ENCODE measurements around the gene TNP2.

Gene TNP2

GRCh38 chr16:11255737-11256660 is 13.1 kb downstream of the TNP2 start, which contains the start of gene SOCS1:
Gene SOCS1 (minus strand): TSS chr16:11256204. CDS start chr16:11255478, 726 bp downstream.
- DNase-seq, result peak; percentile 74

GRCh38 chr16:11254913-11255736 is 14.0 kb downstream of the TNP2 start:
- DNase-seq, result no peak

GRCh38 chr16:11253995-11254912 is 14.9 kb downstream of the TNP2 start:
- no peak for DNase-seq

- DNase-seq, result no peak
Measured at GRCh38 chr16:11253009-11253994, 15.8 kb downstream of the TNP2 start.

- DNase-seq, result no peak
Measured at GRCh38 chr16:11252482-11252931, 16.6 kb downstream of the TNP2 start.

- peak; percentile 74 for DNase-seq
Measured at GRCh38 chr16:11251525-11252481, 17.3 kb downstream of the TNP2 start.

- DNase-seq, result no peak
Measured at GRCh38 chr16:11250786-11251524, 18.2 kb downstream of the TNP2 start.

- no peak for DNase-seq
Measured at GRCh38 chr16:11250091-11250785, 18.9 kb downstream of the TNP2 start.

- DNase-seq, result no peak
Measured at GRCh38 chr16:11249233-11250061, 19.7 kb downstream of the TNP2 start.

- DNase-seq, result no peak
Measured at GRCh38 chr16:11248133-11248532, 21.0 kb downstream of the TNP2 start.

- DNase-seq, result no peak
Measured at GRCh38 chr16:11245988-11246387, 23.1 kb downstream of the TNP2 start.

GRCh38 chr16:11245222-11245737 is 23.8 kb downstream of the TNP2 start:
- no peak for DNase-seq

GRCh38 chr16:11242658-11243057 is 26.5 kb downstream of the TNP2 start:
- no peak for DNase-seq

GRCh38 chr16:11241480-11242204 is 27.5 kb downstream of the TNP2 start:
- no peak for DNase-seq

GRCh38 chr16:11240636-11241473 is 28.3 kb downstream of the TNP2 start:
- no peak for DNase-seq

Data from MV-4-11 (cell line).